SK-N-SH (cell line): Measurements from ENCODE around the gene SEC11A.
"Not testable (repeated sequence)": the region's sequence is repeated elsewhere in the genome, so short reads cannot be mapped to it uniquely, and the experiment has no call there.

Source experiments
- CTCF ChIP-seq: fragments of 200-600 bp; sonication (generic); IDR thresholded peaks from 2 replicates; pipeline ENCODE4 v1.6.1; 2017; ENCODE audit warnings: antibody characterized with exemption, mild to moderate bottlenecking, moderate library complexity
- EP300 ChIP-seq, 2 experiments: IDR thresholded peaks; 2 replicates each; pipeline versions ENCODE4 v1.4.0 to v1.6.1; 2012; ENCODE audit warnings: borderline replicate concordance in 1 of 2, low read depth in 1 of 2, low read length in 1 of 2
- FOXM1 ChIP-seq: IDR thresholded peaks from 2 replicates; pipeline ENCODE4 v1.4.0; 2012; ENCODE audit warnings: low read depth, mild to moderate bottlenecking
- MEF2A ChIP-seq: IDR thresholded peaks from 2 replicates; pipeline ENCODE4 v1.4.0; 2012; ENCODE audit warnings: low read depth, borderline replicate concordance
- NFIC ChIP-seq: IDR thresholded peaks from 2 replicates; pipeline ENCODE4 v1.4.0; 2012; ENCODE audit warnings: borderline replicate concordance
- POLR2AphosphoS5 ChIP-seq: IDR thresholded peaks from 2 replicates; pipeline ENCODE4 v1.6.1; 2012; ENCODE audit warnings: low read depth, low read length
- RAD21 ChIP-seq: IDR thresholded peaks from 2 replicates; pipeline ENCODE4 v1.6.1; 2012; ENCODE audit warnings: mild to moderate bottlenecking, low read length
- REST ChIP-seq: IDR thresholded peaks from 2 replicates; pipeline ENCODE4 v1.6.1; 2012; ENCODE audit warnings: mild to moderate bottlenecking, low read depth, low read length, moderate library complexity
- TEAD4 ChIP-seq: IDR thresholded peaks from 2 replicates; pipeline ENCODE4 v1.4.0; 2012; ENCODE audit warnings: mild to moderate bottlenecking, borderline replicate concordance; ENCODE audit not compliant: insufficient read depth
- USF1 ChIP-seq: IDR thresholded peaks from 2 replicates; pipeline ENCODE4 v1.4.0; 2012; ENCODE audit warnings: low read depth, borderline replicate concordance
- YY1 ChIP-seq: IDR thresholded peaks from 2 replicates; pipeline ENCODE4 v1.4.0; 2012; ENCODE audit warnings: low read depth, mild to moderate bottlenecking

GRCh38 chr15:84686446-84686845 lies 29.5 kb downstream of the SEC11A start:
- not testable (repeated sequence) for TF ChIP-seq RAD21; CTCF; EP300 (IDR thresholded peaks at IDR 0.05; ENCODE audit: borderline replicate concordance in 1 of 2, low read depth in 1 of 2, low read length in 1 of 2); POLR2AphosphoS5; NFIC; REST; USF1; YY1; MEF2A; TEAD4; FOXM1
